Bronchial epithelial cell (primary cell): ENCODE data around the gene ADGRL3. TPM values are rescaled to one million over a fixed set of nuclear protein-coding genes. Genes with fewer than 3 reads are reported as not detected.

Experiments used
- DNase-seq: peaks from one replicate; pipeline ENCODE4 v3.0.0-alpha.2; 2010; ENCODE audit warnings: low read depth
- FAIRE-seq: peaks from 2 replicates; lab custom pipeline; 2011; peaks lifted over from hg19 to GRCh38; lab: Jason Lieb, UNC
- H3K27me3 ChIP-seq: 2 replicates; pipeline ENCODE4 v1.5.1; 2011; ENCODE audit warnings: low read length; ENCODE audit not compliant: control insufficient read depth, insufficient read depth
- H3K36me3 ChIP-seq: 2 replicates; pipeline ENCODE4 v1.5.1; 2011; ENCODE audit warnings: low read length; ENCODE audit not compliant: control insufficient read depth, insufficient read depth
- H3K4me3 ChIP-seq: 2 replicates; pipeline ENCODE4 v1.5.1; 2011; ENCODE audit warnings: mild to moderate bottlenecking, low read depth, low read length, control low read depth
- CTCF ChIP-seq: IDR thresholded peaks from 2 replicates; pipeline ENCODE4 v1.5.1; 2011; ENCODE audit warnings: mild to moderate bottlenecking, moderate library complexity, low read length, control low read depth, inconsistent platforms; ENCODE audit not compliant: insufficient read depth, severe bottlenecking
- total RNA-seq: library from RNA; depleted of rRNA; stranded (reverse); fragments of >200 nt; gene quantifications from 2 replicates; pipeline ENCODE4 v1.2.1, GENCODE V29; 2014

Gene ADGRL3
- total RNA-seq, 1 donor from 2014 or later = under 0.01 TPM

GRCh38 chr4:61938250-61938846, 738.2 kb downstream of the ADGRL3 start:
- Histone ChIP-seq H3K27me3 (no peaks in the 10 kb centered on the region), H3K4me3 (no peak overlapping the region), H3K36me3 (no peaks in the 10 kb centered on the region)
- no peak for FAIRE-seq
- no peak for DNase-seq
- TF ChIP-seq CTCF = no peak

- DNase-seq = no peak
- TF ChIP-seq CTCF = no peak
- no peak for FAIRE-seq
- H3K27me3 ChIP-seq = no peaks in the 10 kb centered on the region
- no peaks in the 10 kb centered on the region for H3K36me3 ChIP-seq
- no peak overlapping the region for H3K4me3 ChIP-seq
Observed at GRCh38 chr4:61950625-61951024, 750.5 kb downstream of the ADGRL3 start.

- no peak for DNase-seq
- no peaks in the 10 kb centered on the region for H3K27me3 ChIP-seq
- H3K4me3 ChIP-seq = no peak overlapping the region
- FAIRE-seq = no peak
- no peaks in the 10 kb centered on the region for H3K36me3 ChIP-seq
- no peak for TF ChIP-seq CTCF
Observed at GRCh38 chr4:61953386-61953785, 753.3 kb downstream of the ADGRL3 start.

- Histone ChIP-seq H3K4me3 (no peak overlapping the region), H3K27me3 (no peaks in the 10 kb centered on the region), H3K36me3 (no peaks in the 10 kb centered on the region)
- no peak for FAIRE-seq
- TF ChIP-seq CTCF = no peak
- DNase-seq = no peak
Observed at GRCh38 chr4:61958591-61958990, 758.5 kb downstream of the ADGRL3 start.

GRCh38 chr4:61959087-61959486, 759.0 kb downstream of the ADGRL3 start:
- H3K27me3 ChIP-seq = no peaks in the 10 kb centered on the region
- H3K4me3 ChIP-seq = no peak overlapping the region
- FAIRE-seq (no peak), DNase-seq (no peak)
- H3K36me3 ChIP-seq = no peaks in the 10 kb centered on the region
- no peak for TF ChIP-seq CTCF
